ENCODE measurements around the gene PDZRN3.

Gene PDZRN3

GRCh38 chr3:73511571-73512525 is 112.9 kb downstream of the PDZRN3 start:
- no peak for DNase-seq

DNA sequence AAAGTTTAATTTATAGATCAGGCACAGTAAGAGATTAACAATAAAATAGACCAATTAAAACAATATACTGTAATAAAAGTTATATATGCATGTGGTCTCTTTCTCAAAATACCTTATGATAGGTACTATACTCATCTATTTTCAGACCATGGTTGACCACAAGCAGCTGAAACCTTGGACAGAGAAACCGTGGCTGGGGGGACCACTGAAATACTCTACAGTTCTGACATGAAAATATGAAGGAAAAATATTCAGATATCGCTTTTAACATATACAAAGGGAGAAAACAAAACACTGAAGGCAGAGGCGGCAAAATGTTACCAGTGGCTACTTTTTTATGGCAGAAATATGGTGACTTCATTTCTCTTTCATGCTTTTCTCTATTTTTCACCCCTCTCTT is 114.0 kb downstream of the PDZRN3 start:
- DNase-seq: no peak

DNA sequence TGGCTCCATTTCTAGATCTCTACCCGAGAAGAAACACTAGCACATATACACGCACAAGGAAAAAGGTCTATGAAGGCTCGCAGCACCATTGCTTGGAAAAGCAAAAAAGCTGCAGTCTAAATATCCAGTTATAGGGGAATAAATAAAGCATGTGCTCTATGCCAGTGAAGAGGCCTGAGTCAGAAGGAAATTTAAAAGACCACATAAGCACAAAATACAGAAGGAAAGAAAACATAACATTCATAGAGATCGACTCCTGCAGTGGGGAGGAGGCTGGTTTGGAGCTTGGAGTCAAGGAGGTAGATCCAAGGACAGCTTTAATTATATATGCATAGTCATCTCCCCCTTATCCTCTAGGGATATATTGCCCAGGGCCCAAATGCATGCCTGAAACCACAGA is 114.4 kb downstream of the PDZRN3 start:
- DNase-seq: no peak

DNA sequence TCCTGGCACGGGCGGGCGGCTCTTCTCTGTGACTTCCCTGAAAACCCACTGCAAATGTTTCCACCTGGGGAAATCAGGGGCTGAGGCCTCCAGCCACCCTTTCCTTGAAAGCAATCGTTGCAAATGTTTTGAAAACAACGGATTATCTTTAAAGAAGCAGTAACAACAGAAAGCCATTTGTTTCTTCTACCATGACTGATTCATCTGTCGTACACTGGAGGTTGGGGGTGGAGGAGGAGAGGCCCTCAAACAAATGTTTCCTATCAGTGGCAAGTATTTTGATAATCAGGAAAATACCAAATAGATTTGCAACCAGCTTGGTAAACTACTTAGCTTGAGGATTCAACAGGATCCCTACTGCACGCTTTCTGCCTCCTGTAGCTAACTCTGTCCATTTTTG is 114.9 kb downstream of the PDZRN3 start:
- DNase-seq: no peak

DNA sequence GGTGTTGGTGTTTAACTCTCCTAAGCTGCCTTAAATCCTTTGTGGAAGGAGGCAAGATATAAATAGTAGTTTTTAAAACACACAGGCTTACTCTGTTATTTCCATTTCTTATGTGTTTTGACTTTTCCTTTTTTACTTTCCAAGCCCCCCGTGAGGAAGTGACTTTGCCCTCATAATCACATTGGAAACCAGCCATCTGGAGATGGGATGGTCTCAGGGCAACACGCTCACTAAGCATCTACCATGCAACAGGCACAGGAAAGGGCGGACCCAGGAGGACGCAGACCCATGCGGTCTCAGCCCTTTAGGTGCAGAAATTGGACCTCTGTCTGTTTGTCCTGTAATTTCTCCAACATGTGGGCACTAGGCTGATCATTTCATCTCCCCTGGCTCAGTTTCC is 115.7 kb downstream of the PDZRN3 start:
- no peak for DNase-seq

GRCh38 chr3:73508330-73508954 is 116.3 kb downstream of the PDZRN3 start:
- peak; percentile 32 to 63 for DNase-seq

- no peak for DNase-seq
These were observed 119.9 kb downstream of the PDZRN3 start for GRCh38 chr3:73504852-73505251.

GRCh38 chr3:73504239-73504638 is 120.5 kb downstream of the PDZRN3 start:
- DNase-seq: peak; percentile 65 to 78

GRCh38 chr3:73503781-73504180 is 121.0 kb downstream of the PDZRN3 start:
- DNase-seq: peak in 1 of 2 experiments; percentile 31

DNA sequence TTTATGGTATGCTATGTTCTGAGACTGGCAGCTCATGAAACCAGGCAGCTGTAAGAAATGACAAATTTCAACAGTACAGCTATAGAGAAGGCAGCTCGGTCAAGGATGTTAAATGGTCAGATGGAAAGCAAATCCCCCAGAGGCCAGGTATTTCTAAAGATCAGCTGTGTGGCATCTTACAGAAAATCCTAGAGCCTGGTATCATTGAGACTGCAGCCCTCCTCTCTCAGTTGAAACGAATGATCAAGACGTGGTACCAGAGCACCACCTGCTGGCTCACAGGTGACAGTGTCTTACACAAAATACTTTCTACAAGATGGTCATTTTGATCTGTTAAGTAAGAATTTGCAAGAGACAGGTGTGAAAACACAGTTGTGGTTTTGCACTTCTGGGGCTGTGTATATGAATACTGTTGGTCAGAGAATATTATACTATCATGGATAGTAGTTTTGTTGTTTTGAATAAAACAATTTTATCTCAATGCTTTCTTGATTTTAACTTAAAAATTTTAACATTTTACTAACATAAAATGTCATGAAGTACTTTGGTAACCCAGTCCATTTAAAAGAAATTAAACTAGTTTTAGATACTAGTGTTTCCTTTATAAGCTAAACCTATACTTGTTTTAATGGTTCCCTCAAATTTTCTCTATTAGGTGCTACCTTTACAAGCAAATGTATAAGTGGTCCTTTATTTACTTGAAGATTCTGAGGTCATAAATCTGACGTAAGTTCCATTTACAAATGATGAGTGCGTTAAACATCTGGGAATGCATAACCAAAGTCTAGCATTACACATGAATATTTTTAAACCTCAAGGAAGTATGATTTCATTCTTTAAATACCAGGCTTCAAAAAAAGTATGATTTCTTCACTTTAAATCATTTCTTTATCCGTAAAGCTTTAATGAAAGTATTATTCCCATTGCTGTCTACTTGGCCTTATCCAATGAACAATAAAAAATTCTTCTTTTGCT is 121.8 kb downstream of the PDZRN3 start:
- DNase-seq: peak; percentile 50 to 68

DNA sequence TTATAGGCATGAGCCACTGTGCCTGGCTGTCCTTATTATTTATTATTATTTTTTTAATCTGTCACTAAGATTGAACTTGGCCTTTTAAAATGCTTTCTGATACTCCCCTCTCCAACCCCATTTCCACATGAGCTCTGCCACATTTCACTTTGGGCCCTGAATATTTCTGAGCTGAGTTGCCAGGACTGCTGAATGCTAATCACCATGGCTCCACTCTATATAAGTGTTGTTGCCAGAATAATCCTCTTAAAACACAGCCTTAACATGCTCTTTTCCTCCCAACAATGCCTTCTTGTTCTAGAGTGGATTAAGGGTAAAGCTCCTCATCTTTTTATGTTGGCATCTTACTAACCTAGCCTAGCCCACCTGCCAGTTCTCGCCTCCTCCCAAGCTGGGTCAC is 124.4 kb downstream of the PDZRN3 start:
- DNase-seq: no peak

DNA sequence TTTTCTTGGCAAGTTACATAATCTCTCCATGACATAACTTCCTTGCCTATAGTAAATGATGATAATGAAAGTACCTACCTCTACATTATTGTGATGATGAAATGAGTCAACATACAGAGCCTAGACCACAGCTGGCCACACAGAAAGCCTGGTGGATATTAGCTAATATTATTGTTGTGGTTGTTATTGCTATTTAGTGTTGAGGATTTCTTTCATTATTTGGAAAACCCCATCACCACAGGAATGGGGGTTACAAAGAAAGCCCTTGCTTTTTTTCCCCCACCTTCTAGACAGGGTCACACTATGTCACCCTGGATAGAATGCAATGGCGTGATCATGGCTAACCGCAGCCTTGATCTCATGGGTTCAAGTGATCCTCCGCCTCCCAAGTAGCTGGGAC is 125.0 kb downstream of the PDZRN3 start:
- DNase-seq: no peak

GRCh38 chr3:73498764-73499622 is 125.7 kb downstream of the PDZRN3 start:
- DNase-seq: no peak

DNA sequence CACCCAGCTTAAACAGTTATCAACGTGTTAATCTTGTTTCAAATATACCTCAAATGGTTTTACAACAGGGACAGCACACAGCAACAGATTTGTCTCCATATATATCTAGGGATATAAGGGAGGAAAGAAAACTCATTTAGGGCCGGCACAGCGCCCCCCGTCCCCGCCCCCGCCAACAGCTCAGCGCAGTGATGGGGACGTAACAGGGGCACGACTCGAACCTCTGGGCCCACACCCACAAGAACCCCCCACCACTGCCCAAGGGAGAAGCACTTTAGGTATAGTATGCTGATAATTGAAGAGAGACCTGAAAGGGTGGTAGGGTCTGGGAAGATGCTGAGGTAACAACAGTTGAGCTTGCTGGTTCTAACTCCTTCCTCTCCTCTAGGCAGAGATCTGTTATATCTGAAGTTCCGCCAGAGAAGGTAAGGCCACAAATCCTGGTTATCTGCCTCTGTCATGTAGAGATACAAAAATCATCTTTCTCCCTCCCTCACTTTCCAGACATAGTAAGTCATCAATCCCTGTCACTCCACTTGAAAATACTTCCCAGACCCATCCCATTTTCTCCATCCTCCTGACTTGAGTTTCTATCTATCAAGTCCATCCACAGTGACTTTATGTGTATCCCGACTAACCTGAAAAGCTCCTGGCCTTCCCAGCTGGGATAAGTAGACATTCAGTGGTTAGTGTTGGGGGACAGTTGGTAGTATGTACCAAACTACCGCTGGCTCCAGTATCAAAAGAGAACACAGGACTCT is 126.9 kb downstream of the PDZRN3 start:
- no peak for DNase-seq

DNA sequence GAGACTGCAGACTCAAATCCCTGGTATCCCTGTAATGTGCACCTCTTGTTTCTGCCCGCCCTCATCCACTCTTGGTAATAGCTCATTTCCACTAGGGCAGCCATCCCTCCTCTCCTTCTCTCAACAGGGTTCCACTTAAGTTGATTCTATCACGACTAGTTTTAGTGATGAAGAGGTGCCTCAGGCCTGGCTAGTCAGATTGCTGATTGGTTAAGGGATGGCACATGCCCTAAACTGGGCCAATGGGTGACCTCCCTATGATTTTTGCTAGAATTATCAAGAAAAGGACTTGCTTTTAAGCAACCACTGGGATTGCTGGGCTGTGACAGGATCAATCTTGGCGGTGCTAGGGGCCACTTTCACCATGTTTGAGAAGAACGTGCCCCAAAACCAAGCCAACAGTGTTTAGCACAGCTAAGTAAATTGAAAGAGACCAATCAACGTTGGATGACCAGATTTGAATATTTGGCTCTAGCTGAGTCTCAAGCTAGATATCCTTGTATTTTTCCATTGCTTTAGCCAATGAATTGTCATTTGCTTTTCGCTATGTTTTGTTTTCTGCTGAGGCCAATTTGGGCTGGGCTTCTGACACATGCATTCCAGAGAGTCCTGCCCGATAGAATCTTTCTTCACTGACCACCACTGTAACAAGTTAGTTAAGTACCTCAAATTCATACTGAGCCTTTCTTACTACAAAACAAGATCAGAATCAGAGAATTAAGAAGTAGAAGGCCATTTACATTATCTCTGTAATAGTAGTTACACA is 131.0 kb downstream of the PDZRN3 start:
- DNase-seq: no peak

DNA sequence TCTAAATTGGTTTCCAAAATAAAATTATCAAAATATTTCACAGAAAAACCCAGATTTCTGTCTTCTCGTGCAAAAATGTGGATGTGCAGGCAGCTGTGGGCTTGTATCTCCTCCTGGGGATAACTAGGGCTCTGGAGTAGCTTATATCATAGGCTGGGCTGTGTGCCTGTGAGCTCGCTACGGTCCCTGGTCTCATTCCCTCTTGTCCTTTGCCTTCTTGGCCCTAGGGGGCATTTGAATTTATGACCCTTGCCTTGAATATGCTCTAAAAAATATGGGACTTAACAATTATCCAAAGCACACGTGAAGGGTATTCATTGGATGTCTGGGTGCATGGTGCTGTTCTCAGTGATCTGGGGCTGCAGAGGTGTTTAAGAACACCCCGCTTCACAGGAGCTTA is 132.6 kb downstream of the PDZRN3 start:
- DNase-seq: no peak

DNA sequence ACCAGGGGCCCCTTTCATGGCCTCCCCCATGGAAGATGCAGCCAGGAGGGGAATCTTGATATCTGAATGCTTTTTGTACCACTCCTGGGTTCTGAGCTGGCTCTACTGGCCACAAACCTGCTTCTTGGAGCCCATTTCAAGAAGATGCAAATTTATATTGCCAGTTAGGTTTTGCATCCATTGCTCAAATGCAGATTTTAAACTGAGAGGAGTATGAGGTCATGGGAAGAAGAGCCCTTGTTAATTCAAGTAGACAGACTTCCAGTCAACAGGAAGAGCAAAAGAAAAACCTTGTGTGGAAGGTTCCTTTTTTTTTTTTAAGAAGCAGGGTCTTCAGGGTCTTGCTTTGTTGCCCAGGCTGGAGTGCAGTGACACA is 133.5 kb downstream of the PDZRN3 start:
- no peak for DNase-seq

GRCh38 chr3:73490453-73491286 is 134.1 kb downstream of the PDZRN3 start:
- DNase-seq: no peak

- DNase-seq: no peak
These were observed 138.8 kb downstream of the PDZRN3 start for GRCh38 chr3:73485877-73486330.

Data from NCI-H1930 (cell line).